ENCODE measurements around the gene AMFR.

DNA sequence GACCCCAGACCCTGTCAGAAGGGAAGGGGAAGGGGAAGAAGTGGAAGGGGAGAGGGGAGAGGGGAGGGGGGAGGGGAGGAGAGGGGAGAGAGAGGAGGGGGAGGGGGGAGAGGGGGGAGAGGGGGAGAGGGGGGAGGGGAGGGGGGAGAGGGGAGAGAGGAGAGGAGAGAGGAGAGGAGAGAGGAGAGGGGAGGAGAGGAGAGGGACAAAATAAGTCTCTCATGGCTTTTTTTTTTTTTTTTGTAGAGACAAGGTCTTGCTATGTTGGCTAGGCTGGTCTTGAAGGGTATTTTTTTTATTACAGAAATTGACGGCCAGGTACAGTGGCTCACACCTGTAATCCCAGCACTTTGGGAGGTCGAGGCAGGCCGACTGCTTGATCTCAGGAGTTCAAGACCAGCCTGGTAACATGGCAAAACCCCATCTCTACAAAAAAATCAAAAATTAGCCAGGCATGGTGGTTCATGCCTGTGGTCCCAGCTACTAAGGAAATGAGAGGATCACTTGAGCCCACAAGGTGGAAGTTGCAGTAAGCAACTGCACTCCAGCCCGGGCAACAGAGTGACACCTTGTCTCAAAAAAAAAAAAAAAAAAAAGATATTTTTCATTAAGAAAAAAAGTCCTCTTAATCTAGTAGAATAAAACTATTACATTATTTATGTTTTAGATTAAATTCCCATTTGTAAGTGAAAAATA is 19.2 kb downstream of the AMFR start:
- TF ChIP-seq POLR2A (IDR thresholded peaks at IDR 0.05): no peak
- TF ChIP-seq CTCF (IDR thresholded peaks at IDR 0.05): no peak
- no peak for TF ChIP-seq POLR2AphosphoS5 (IDR thresholded peaks at IDR 0.05)
- no peak for TF ChIP-seq EP300 (IDR thresholded peaks at IDR 0.05)
